Body of pancreas (tissue), 4 donors: ENCODE measurements around the gene PKD2L2. TPM values are rescaled to one million over a fixed set of nuclear protein-coding genes. Genes with fewer than 3 reads are reported as not detected.

Source experiments
- ATAC-seq: fragments of 150-250 bp; one replicate; pipeline ENCODE4 v1.9.1; 2016
- DNase-seq, 4 donors: peaks; one replicate each; pipeline ENCODE4 v3.0.0-alpha.2; 2019
- H3K27ac ChIP-seq, 4 donors: fragments of 200-600 bp; sonication (generic); 1 replicate in 3 of 4; 2 replicates in 1 of 4; pipeline versions ENCODE4 v1.5.1 to v1.6.1; 2016 to 2019; ENCODE audit warnings: mild to moderate bottlenecking in 1 of 4, mixed read lengths in 1 of 4, moderate library complexity in 1 of 4
- H3K27me3 ChIP-seq, 2 donors: fragments of 200-600 bp; sonication (generic); one replicate each; pipeline ENCODE4 v1.6.0; 2016; ENCODE audit warnings: mild to moderate bottlenecking in 1 of 2
- H3K36me3 ChIP-seq, 2 donors: fragments of 200-600 bp; sonication (generic); replicated peaks in 1 of 2; 2 replicates each; pipeline ENCODE4 v1.5.1; 2016; ENCODE audit warnings: low read depth in 2 of 2; ENCODE audit not compliant: insufficient read depth in 1 of 2
- H3K4me1 ChIP-seq: fragments of 200-600 bp; sonication (generic); one replicate; pipeline ENCODE4 v1.6.0; 2016
- H3K4me3 ChIP-seq, 2 donors: fragments of 200-600 bp; sonication (generic); 1 replicate in 1 of 2; 2 replicates in 1 of 2; pipeline ENCODE4 v1.5.1; 2016 to 2019
- H3K9me3 ChIP-seq, 3 donors: fragments of 200-600 bp; sonication (generic); 1 replicate in 2 of 3; 2 replicates in 1 of 3; pipeline ENCODE4 v1.5.1; 2016
- POLR2A ChIP-seq, 3 donors: fragments of 450-650 bp; IDR thresholded peaks; one replicate each; pipeline ENCODE4 v1.6.1; 2016; ENCODE audit warnings: antibody characterized with exemption in 3 of 3, mild to moderate bottlenecking in 2 of 3
- WGBS, 2 donors: methylation state at CpG; one replicate each; pipeline ENCODE4 v1.1.5; 2017; 5-methylcytosine and 5-hydroxymethylcytosine counted together
- intact Hi-C: fragments of 100-400 bp; cut with DNase I; formaldehyde crosslinking; loops from one replicate; pipeline ENCODE4 v1.15.1; 2023
- total RNA-seq, 2 donors: library from RNA; depleted of rRNA; stranded (reverse); fragments of >200 nt; gene quantifications; one replicate each; pipeline ENCODE4 v1.1.0, GENCODE V29; 2016
- TF ChIP-seq, protein P1 (sequence below), 7 experiments: fragments of 450-650 bp in 4 of 7; fragments of 200-600 bp in 3 of 7; sonication (generic) in 3 of 7; IDR thresholded peaks; one replicate each; pipeline ENCODE4 v1.5.1; 2016 to 2019; ENCODE audit warnings: antibody characterized with exemption in 7 of 7

Gene PKD2L2
- total RNA-seq, 2 donors from 2014 or later = not detected

GRCh38 chr5:137871571-137871970 lies 17.7 kb upstream of the PKD2L2 start:
- ATAC-seq = no peak
- Histone ChIP-seq H3K4me3 (no peak overlapping the region), H3K9me3 (no peaks in the 10 kb centered on the region), H3K36me3 (no peaks in the 10 kb centered on the region), H3K4me1 (no peaks in the 10 kb centered on the region), H3K27me3 (no peaks in the 10 kb centered on the region), H3K27ac (no peak overlapping the region)
- intact Hi-C loops = no loop called here
- TF ChIP-seq, protein P1, sequence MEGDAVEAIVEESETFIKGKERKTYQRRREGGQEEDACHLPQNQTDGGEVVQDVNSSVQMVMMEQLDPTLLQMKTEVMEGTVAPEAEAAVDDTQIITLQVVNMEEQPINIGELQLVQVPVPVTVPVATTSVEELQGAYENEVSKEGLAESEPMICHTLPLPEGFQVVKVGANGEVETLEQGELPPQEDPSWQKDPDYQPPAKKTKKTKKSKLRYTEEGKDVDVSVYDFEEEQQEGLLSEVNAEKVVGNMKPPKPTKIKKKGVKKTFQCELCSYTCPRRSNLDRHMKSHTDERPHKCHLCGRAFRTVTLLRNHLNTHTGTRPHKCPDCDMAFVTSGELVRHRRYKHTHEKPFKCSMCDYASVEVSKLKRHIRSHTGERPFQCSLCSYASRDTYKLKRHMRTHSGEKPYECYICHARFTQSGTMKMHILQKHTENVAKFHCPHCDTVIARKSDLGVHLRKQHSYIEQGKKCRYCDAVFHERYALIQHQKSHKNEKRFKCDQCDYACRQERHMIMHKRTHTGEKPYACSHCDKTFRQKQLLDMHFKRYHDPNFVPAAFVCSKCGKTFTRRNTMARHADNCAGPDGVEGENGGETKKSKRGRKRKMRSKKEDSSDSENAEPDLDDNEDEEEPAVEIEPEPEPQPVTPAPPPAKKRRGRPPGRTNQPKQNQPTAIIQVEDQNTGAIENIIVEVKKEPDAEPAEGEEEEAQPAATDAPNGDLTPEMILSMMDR (IDR thresholded peaks at IDR 0.05) = no peak
- TF ChIP-seq POLR2A (IDR thresholded peaks at IDR 0.05) = no peak
- no peak for DNase-seq
- 89 to 91% methylated on average over 3 of the region's 3 CpGs for WGBS, 2 donors

DNA sequence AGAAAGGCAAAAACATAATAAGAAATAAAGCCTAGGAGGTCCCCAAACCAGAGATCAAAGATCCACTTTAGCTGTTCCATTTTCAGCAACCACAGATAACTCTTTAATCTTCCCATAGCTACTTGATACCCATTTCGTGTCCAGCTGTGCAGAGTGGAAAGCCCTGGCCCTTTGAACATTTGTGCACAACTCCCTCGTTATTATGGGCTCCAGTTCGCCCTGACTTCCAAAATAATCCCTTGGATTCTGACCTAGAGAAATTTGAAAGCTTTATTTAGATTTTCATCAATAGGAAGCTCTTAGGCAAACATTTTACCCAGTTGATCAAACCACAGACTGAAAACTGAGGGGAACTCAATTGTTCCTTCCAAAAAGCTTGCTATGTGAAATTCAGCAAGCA lies 16.8 kb upstream of the PKD2L2 start:
- H3K4me3 ChIP-seq = no peak overlapping the region
- H3K4me1 ChIP-seq = no peaks in the 10 kb centered on the region
- TF ChIP-seq POLR2A (IDR thresholded peaks at IDR 0.05) = no peak
- TF ChIP-seq, protein P1 (IDR thresholded peaks at IDR 0.05) = no peak
- ATAC-seq (no peak), DNase-seq (no peak)
- H3K27me3 ChIP-seq = no peaks in the 10 kb centered on the region
- no peak overlapping the region for H3K27ac ChIP-seq
- no peaks in the 10 kb centered on the region for H3K36me3 ChIP-seq
- H3K9me3 ChIP-seq = no peaks in the 10 kb centered on the region
- intact Hi-C loops = no loop called here
- 68 to 86% methylated on average over 3 of the region's 3 CpGs for WGBS, 2 donors

DNA sequence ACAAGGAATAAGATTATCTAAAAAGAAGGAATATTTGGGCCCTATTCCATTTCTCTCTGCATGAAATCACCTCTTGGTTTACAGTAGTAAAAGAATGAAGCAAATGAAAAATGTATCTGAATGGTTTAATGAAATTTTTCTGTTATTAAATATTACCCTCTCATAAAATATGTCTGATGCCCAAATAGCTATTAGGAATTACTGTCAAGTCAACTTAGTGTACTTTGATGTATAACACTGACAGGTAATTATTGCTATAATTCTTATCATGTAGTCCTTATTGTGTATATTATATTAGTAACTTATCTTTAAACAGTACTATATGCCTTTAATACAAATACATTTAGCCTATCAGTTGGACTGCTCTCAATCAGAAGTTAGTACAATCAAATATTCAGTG lies 13.2 kb upstream of the PKD2L2 start:
- H3K9me3 ChIP-seq = no peaks in the 10 kb centered on the region
- H3K4me1 ChIP-seq = no peaks in the 10 kb centered on the region
- no peak overlapping the region for H3K4me3 ChIP-seq
- H3K27me3 ChIP-seq = no peaks in the 10 kb centered on the region
- no peaks in the 10 kb centered on the region for H3K36me3 ChIP-seq
- ATAC-seq = no peak
- DNase-seq = no peak
- H3K27ac ChIP-seq = no peak overlapping the region
- TF ChIP-seq POLR2A (IDR thresholded peaks at IDR 0.05) = no peak
- TF ChIP-seq, protein P1 (IDR thresholded peaks at IDR 0.05) = no peak
- intact Hi-C loops = no loop called here

GRCh38 chr5:137880313-137880712 lies 8.9 kb upstream of the PKD2L2 start:
- DNase-seq (no peak), ATAC-seq (no peak)
- no peaks in the 10 kb centered on the region for H3K9me3 ChIP-seq
- H3K4me1 ChIP-seq = no peaks in the 10 kb centered on the region
- H3K27me3 ChIP-seq = no peaks in the 10 kb centered on the region
- H3K27ac ChIP-seq = no peak overlapping the region
- H3K36me3 ChIP-seq = no peaks in the 10 kb centered on the region
- TF ChIP-seq, protein P1 (IDR thresholded peaks at IDR 0.05) = no peak
- no peak for TF ChIP-seq POLR2A (IDR thresholded peaks at IDR 0.05)
- intact Hi-C loops = no loop called here
- WGBS, 2 donors = 63 to 65% methylated on average over 1 of the region's 1 CpG
- no peak overlapping the region for H3K4me3 ChIP-seq

- TF ChIP-seq POLR2A (IDR thresholded peaks at IDR 0.05) = no peak
- TF ChIP-seq, protein P1 (IDR thresholded peaks at IDR 0.05) = no peak
- no peaks in the 10 kb centered on the region for H3K36me3 ChIP-seq
- H3K27ac ChIP-seq = no peak overlapping the region
- no peaks in the 10 kb centered on the region for H3K4me1 ChIP-seq
- ATAC-seq (no peak), DNase-seq (no peak)
- intact Hi-C loops = no loop called here
- H3K4me3 ChIP-seq = no peak overlapping the region
- no peaks in the 10 kb centered on the region for H3K9me3 ChIP-seq
- WGBS, 2 donors = 70 to 74% methylated on average over 2 of the region's 2 CpGs
- H3K27me3 ChIP-seq = no peaks in the 10 kb centered on the region
Observed at GRCh38 chr5:137887831-137888230, 1.4 kb upstream of the PKD2L2 start.
